ENCODE data around the gene TMEM132C. TPM values are rescaled to one million over a fixed set of nuclear protein-coding genes. Genes with fewer than 3 reads are reported as not detected.

The TMEM132C gene
- total RNA-seq, 1 donor from 2014 or later: 61.8 TPM

DNA sequence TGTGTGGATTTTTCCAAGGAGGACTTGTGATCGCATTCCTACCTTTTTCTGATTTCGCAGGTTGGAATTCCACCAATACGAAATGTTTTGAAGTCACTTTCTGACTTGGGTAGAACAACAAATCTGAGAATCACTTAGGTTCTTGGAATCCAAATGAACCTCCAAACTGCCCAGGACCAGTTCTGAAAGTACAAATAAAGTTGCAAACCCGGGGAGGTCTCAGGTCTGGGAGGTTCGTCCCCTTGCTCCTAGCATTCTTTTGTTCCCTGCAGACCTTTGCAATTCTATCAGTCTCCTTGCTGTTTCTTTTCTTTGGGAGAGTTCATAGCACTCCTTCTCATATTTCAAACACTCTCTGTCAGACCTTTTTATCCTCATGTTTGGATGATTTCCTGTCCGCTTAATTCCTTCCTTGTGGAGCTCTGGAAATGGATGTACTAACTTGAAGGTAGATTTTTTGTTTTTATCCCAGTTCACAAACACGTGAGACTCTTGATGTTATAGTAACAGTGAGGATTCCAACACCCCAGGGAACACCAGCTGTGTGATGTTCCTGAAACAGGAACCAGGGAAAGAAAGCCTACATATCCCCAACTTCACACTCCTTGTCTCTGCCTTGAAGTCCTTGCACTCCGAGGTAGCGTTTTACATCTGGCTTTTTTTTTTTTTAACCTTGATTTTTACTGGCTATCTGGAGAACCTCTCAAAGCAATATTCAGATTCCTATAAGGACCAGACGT, 70.6 kb downstream of the TMEM132C start:
- peak overlapping the region; percentile 34 for H3K27ac Mint-ChIP-seq
- TF ChIP-seq, protein P1, sequence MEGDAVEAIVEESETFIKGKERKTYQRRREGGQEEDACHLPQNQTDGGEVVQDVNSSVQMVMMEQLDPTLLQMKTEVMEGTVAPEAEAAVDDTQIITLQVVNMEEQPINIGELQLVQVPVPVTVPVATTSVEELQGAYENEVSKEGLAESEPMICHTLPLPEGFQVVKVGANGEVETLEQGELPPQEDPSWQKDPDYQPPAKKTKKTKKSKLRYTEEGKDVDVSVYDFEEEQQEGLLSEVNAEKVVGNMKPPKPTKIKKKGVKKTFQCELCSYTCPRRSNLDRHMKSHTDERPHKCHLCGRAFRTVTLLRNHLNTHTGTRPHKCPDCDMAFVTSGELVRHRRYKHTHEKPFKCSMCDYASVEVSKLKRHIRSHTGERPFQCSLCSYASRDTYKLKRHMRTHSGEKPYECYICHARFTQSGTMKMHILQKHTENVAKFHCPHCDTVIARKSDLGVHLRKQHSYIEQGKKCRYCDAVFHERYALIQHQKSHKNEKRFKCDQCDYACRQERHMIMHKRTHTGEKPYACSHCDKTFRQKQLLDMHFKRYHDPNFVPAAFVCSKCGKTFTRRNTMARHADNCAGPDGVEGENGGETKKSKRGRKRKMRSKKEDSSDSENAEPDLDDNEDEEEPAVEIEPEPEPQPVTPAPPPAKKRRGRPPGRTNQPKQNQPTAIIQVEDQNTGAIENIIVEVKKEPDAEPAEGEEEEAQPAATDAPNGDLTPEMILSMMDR (conservative IDR thresholded peaks at IDR 0.05): no peak
- H3K9me3 Mint-ChIP-seq: no peaks in the 10 kb centered on the region
- DNase-seq (ENCODE audit: extremely low spot score, unreplicated experiment): no peak
- H3K36me3 Mint-ChIP-seq: no peaks in the 10 kb centered on the region
- H3K4me1 Mint-ChIP-seq (ENCODE audit: unreplicated experiment): peaks cover 41% of the 10 kb centered on the region
- H3K4me3 Mint-ChIP-seq: peak overlapping the region; percentile 58
- H3K27me3 Mint-ChIP-seq: peaks cover 35% of the 10 kb centered on the region

DNA sequence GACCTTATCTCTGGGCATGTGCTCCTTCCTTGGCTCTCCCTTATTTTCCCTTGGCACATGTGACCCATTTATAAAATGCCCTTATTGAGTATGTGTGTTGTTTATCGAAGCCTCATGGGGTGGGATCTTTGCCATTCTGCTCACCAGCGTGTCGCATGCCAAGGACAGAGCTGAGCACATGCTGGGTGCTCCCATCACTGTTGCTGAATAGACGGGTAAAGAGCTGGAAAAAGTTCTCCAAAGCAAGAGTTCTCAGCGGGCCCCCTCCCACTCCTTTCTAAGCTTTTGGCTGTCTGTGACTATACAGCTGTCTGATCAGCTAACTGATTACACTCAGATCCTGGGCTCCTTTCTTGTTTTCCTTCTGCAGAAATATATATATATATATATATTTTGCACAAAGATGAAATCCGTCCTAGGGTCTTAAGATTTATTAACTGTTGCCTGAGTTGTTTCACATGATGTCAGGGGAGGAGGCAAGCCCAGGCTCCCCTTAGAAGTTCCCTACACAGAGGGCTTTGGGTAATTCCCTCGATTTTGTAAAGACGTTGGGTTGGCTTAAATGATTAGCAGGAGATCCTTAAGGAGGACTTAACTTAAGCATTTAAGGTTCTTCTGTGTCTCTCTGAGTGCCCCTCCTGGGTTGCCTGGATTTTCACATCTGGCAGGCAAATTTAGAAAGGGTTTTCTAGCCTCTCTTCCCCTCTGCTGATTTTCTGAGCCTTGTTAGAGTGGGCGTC, 71.6 kb downstream of the TMEM132C start:
- no peaks in the 10 kb centered on the region for H3K36me3 Mint-ChIP-seq
- no peak for DNase-seq (ENCODE audit: extremely low spot score, unreplicated experiment)
- peaks cover 35% of the 10 kb centered on the region for H3K27me3 Mint-ChIP-seq

DNA sequence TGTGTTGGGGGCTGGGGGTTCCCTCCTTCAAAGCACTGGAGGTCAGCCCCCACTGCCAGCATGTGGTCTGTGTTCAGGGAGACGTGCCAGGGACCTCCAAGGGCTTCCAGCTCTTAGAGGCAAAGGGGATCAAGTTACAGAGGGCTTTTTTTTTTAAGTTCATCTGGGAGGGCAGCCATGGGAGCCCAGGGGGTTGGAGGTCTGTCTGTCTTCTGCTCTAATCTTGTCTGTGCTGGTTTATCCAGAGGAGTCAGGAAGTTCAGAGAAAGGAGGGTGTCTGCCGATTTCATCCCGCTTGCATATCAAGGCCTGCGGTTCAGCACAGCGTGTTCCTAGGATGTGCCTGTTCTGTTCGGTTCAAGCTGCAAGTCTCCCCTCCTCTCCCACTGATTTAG, 72.2 kb downstream of the TMEM132C start:
- Mint-ChIP-seq H3K36me3 (no peaks in the 10 kb centered on the region), H3K27me3 (peaks cover 35% of the 10 kb centered on the region), H3K9me3 (no peaks in the 10 kb centered on the region), H3K27ac (peak overlapping the region; percentile 68), H3K4me1 (ENCODE audit: unreplicated experiment) (peaks cover 44% of the 10 kb centered on the region), H3K4me3 (peak overlapping the region; percentile 57)
- TF ChIP-seq, protein P1 (conservative IDR thresholded peaks at IDR 0.05): no peak
- DNase-seq (ENCODE audit: extremely low spot score, unreplicated experiment): no peak

More for the DNA sequence above, 71.6 kb downstream of the TMEM132C start:
- no peaks in the 10 kb centered on the region for H3K9me3 Mint-ChIP-seq
- H3K4me1 Mint-ChIP-seq (ENCODE audit: unreplicated experiment): peaks cover 44% of the 10 kb centered on the region
- peak overlapping the region; percentile 78 for H3K4me3 Mint-ChIP-seq
- H3K27ac Mint-ChIP-seq: peak overlapping the region; percentile 68
- TF ChIP-seq, protein P1 (conservative IDR thresholded peaks at IDR 0.05): no peak

DNA sequence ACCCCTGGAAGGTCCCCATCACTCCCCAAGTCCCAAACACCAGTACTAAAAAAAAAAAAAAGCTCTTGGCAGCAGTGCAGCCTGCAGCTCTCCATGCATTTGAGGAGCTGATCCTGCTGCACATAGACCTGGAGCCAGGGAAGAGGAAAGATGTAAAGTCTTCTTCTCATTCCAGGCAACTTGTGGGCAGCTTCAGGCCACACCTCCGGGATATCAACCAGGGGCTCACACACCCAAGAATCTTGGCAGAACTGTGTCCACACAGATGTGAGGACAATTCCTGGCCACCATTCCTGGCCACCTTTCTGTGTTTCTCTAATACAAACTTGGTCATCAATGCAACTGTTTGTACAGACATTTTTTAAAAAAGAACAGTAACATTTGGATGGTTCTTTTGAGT, 72.7 kb downstream of the TMEM132C start:
- H3K27me3 Mint-ChIP-seq: peaks cover 35% of the 10 kb centered on the region
- TF ChIP-seq, protein P1 (conservative IDR thresholded peaks at IDR 0.05): no peak
- H3K27ac Mint-ChIP-seq: peak overlapping the region; percentile 68
- H3K4me3 Mint-ChIP-seq: peak overlapping the region; percentile 57
- H3K9me3 Mint-ChIP-seq: no peaks in the 10 kb centered on the region
- peaks cover 44% of the 10 kb centered on the region for H3K4me1 Mint-ChIP-seq (ENCODE audit: unreplicated experiment)
- H3K36me3 Mint-ChIP-seq: no peaks in the 10 kb centered on the region
- DNase-seq (ENCODE audit: extremely low spot score, unreplicated experiment): no peak

DNA sequence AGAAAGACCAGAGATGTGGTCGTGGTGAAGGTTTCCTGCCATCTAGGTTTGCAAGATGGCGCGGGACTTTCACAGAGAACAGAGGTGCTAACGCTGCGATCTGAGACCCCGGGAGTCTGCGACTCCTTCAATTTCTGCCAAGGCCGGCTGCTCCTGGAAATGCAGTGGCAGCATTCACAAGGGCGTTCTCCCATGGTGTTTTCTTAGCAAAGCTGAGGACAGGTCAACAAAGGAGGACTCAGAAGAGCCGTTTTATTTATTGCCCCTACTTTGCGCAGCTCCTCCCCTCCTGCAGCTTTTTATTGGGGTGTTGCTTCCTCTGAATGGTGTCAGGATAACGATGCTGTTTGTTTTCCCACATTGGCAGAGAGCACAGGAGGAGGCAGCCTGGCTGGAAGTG, 86.3 kb downstream of the TMEM132C start:
- TF ChIP-seq, protein P1 (conservative IDR thresholded peaks at IDR 0.05): no peak
- Mint-ChIP-seq H3K27ac (no peak overlapping the region), H3K27me3 (peaks cover 23% of the 10 kb centered on the region), H3K36me3 (peaks cover 22% of the 10 kb centered on the region), H3K9me3 (peaks cover 5% of the 10 kb centered on the region), H3K4me1 (ENCODE audit: unreplicated experiment) (peaks cover 28% of the 10 kb centered on the region), H3K4me3 (no peak overlapping the region)
- peak; percentile 34 for DNase-seq (ENCODE audit: extremely low spot score, unreplicated experiment)

All from type B pancreatic cell (in vitro differentiated cells).